Astrocyte of the hippocampus (primary cell): ENCODE data around the gene OXSR1.
"Not testable (repeated sequence)": the region's sequence is repeated elsewhere in the genome, so short reads cannot be mapped to it uniquely, and the experiment has no call there.

Experiments used
- DNase-seq: peaks from one replicate; pipeline ENCODE4 v3.0.0; 2011; ENCODE audit warnings: low read depth, low spot score

Gene OXSR1

DNA sequence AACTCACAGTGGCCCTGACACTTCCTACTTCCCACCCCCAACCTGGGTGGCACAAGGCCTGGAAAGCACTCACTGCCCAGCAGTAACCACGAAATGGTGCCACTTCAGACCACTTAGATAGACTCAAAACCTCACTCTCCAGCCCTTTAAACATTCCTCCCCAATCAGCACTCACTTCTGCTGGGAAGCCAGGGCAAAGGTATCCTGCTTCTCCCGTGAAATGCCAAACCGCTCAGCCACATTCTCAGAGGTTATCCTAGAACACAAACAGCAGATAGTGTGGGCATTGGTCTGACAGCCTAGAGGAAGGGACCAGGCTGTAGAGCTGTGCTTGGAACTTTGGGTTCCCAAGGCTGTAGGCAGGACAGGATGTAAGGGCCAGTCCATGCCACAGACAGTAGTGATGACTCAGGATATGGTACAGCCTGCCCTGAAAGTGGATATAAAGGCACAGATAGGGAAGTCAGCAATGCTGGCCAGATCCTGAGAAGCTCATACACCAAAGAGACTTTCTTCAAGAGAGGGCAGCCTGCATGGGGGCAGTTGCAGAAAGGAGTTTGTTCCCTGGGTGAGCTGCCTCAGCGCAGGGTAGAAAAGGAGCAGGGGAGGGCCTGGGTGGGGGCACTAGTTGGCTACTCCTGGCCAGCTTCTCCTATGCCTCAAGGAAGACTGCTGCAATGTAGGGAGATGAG lies 37.6 kb upstream of the OXSR1 start:
- no peak for DNase-seq

GRCh38 chr3:38128303-38128655 lies 37.1 kb upstream of the OXSR1 start:
- DNase-seq, result no peak

DNA sequence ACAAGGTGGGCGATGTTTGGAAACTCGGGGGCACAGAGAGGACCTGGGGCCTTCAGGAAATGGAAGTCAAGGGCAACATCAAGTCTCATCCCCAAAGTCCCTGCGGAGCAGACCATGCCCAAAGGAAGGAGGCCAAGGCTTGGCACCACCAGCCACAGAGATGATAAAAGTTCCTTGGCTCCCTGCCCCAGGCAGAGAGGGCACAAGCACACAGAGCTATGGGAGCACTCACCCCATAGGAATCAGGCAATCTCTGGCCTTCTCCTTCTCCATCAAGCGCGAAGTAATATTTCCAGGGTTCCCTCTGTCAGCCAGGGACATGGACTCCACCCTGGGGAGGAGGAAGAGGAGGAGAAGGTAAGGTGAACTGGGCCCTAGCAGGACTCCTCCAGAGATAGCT lies 36.3 kb upstream of the OXSR1 start:
- DNase-seq, result no peak

DNA sequence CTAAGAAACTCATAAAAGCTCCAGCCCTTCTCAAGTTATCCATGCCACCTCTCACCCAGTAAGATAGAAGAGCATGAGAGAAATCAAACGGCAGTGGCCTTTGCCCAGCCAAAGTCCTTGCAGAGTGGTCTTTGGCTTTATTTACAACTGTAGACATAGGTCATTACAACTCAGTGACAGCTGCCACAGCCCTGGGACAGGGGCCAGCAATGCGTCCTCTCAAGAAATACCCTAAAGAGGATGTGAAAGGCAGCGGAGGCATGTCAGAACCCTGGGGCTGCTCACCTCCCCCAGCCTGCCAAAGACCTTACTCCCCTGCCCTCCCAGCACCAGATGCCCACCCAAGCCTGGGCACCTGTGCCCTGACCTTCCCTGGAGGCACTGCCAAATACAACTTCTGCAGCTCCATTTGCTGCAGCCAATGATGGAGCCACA lies 34.7 kb upstream of the OXSR1 start:
- DNase-seq, result no peak

GRCh38 chr3:38131621-38132369 lies 33.5 kb upstream of the OXSR1 start:
- DNase-seq, result peak; percentile 50

GRCh38 chr3:38133209-38133556 lies 32.2 kb upstream of the OXSR1 start:
- no peak for DNase-seq

- DNase-seq, result no peak
These were observed 31.6 kb upstream of the OXSR1 start for GRCh38 chr3:38133557-38134405.

GRCh38 chr3:38134517-38135143 lies 30.7 kb upstream of the OXSR1 start:
- DNase-seq, result not testable (repeated sequence)

DNA sequence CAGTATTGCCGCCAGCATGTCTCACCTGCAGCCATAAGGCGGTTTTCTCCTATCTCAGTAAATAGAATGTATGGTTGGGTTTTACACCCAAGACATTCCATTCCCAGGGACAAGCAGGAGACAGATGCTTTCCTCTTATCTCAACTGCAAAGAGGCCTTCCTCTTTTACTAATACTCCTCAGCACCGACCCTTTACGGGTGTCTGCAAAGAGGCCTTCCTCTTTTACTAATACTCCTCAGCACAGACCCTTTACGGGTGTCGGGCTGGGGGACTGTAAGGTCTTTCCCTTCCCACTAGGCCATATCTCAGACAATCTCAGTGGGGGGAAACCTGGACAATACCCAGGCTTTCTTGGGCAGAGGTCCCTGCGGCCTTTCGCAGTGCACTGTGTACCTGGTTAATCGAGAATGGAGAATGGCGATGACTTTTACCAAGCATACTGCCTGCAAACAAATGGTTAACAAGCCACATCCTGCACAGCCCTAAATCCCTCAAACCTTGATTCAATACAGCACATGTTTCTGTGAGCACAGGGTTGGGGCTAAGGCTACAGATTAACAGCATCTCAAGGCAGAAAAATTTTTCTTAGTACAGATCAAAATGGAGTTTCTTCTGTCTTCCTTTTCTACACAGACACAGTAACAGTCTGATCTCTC lies 29.6 kb upstream of the OXSR1 start:
- not testable (repeated sequence) for DNase-seq

GRCh38 chr3:38136393-38136776 lies 29.0 kb upstream of the OXSR1 start:
- peak; percentile 48 for DNase-seq

DNA sequence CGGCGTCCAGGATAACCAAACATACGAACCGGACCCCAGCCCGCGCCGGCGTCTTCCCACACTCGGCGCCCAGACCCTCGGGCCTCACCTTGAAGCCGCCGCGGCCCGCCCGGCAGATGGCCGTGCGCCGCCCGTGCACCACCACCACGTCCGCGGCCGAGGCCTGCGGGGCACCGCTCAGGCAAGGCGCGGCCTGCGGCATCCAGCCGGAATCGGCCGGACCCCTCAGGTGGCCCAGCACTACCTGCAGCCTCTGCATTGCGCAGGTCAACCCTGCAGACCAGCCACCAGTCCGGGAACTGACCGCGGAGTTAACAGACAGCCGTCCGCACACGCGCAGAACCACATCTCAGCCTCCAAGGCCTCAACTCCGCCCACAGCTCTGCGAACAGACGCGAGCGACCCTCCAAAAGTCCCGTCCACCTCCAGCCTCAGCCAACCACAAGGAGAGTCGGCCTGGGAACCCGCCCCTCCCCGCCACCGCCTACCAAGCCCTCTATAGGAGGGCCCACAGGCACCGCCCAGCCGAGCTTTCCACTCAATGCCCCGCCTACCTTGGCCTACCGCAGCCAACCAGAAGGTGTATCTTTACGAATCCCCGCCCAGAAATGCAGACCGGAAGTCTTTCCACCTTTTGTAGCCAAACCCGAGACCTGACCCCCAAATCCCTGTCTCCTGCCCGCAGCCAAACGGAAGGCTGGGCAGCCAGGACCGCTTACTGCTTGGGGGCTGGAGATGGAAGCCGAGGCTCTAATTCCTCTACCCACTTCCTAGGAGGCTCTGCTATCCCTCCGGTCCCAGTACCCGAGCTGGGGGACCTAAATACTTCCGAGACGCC lies 28.3 kb upstream of the OXSR1 start, which contains the start of gene ACAA1:
TSS of gene ACAA1 (minus strand) at position 351 of the 838 bp plus-strand sequence. CDS start at position 259, 92 bp downstream.
- peak; percentile 100 for DNase-seq

GRCh38 chr3:38137615-38138348 lies 27.6 kb upstream of the OXSR1 start:
- no peak for DNase-seq

GRCh38 chr3:38138349-38139190 lies 26.8 kb upstream of the OXSR1 start, which contains the start of gene MYD88:
MYD88 (plus strand) TSS chr3:38138661; CDS start chr3:38138701, 40 bp downstream.
- peak; percentile 77 for DNase-seq

GRCh38 chr3:38139191-38139590 lies 26.1 kb upstream of the OXSR1 start:
- DNase-seq, result no peak

DNA sequence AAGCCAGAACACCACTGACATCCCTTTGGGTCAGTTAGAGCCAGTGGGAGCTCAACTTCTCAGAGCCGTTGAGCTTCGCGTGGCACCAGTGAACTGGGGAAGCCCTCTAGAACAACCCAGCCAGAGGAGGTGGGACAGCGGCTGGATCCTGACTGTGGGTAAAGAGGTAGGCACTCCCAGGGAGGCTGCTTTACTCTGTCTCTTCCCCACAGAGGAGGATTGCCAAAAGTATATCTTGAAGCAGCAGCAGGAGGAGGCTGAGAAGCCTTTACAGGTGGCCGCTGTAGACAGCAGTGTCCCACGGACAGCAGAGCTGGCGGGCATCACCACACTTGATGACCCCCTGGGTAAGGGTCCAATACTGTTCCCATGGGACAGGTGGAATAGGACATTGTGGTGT lies 25.7 kb upstream of the OXSR1 start:
- no peak for DNase-seq

- DNase-seq, result no peak
These were observed 24.8 kb upstream of the OXSR1 start for GRCh38 chr3:38140326-38141172.

GRCh38 chr3:38141173-38141951 lies 24.0 kb upstream of the OXSR1 start:
- DNase-seq, result no peak
